ENCODE data around the gene BCKDHA.
"Not testable (repeated sequence)": the region's sequence is repeated elsewhere in the genome, so short reads cannot be mapped to it uniquely, and the experiment has no call there.

BCKDHA gene

DNA sequence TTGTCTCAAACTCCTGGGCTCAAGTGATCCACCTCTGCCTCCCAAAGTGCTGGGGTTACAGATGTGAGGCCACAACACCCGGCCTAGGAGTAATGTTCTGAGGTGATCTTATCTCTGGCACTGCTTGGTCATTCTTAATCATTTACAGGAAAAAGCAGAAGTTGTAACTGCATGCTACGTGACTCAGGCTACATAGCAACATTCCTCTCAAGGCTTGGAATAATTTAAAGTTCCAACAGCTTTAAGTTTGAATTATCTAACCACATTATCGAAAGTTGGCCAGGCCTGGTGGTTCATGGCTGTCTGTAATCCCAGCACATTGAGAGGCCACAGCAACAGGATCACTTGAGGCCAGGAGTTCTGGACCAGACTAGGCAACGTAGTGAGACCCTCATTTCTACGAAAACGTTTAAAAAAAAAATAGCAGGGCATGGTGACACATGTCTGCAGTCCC lies 29.7 kb upstream of the BCKDHA start:
- DNase-seq: no peak

DNA sequence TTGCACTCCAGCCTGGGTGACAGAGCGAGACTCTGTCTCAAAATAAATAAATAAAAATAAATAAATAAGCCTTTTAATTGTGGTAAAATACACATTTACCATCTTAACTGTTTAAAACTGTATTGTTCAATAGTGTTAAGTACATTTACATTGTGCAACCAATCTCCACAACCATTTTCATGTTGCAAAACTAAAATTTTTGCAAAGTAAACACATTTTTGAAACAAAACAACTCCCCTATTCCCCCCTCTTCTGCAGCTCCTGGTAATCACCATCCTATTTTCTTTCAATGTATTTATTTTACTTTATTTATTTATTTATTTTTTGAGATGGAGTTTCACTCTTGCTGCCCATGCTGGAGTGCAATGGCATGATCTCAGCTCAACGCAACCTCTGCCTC lies 27.8 kb upstream of the BCKDHA start:
- DNase-seq: no peak

DNA sequence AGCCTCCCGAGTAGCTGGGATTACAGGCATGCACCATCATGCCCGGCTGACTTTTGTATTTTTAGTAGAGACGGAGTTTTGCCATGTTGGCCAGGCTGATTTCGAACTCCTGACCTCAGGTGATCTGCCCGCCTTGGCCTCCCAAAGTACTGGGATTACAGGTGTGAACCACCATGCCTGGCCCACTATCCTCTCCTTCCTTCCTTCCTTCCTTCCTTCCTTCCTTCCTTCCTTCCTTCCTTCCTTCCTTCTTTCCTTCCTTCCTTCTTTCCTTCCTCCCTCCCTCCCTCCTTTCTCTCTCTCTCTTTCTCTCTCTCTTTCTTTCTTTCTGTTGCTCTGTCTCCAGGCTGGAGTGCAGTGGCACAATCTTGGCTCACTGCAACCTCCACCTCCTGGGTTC lies 26.5 kb upstream of the BCKDHA start:
- not testable (repeated sequence) for DNase-seq

DNA sequence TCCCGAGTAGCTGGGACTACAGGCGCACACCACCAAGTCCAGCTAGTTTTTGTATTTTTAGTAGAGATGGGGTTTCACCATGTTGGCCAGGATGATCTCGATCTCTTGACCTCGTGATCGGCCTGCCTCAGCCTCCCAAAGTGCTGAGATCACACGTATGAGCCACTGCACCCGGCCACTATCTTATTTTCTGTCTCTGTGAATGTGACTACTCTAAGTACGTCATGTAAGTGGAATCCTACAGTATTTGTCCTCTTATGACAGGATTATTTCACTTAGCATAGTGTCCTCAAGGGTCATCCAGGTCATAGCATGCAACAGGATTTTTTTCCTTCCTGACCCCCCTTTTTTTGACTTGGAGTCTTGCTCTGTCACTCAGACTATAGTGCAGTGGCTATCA lies 26.1 kb upstream of the BCKDHA start:
- DNase-seq: no peak

DNA sequence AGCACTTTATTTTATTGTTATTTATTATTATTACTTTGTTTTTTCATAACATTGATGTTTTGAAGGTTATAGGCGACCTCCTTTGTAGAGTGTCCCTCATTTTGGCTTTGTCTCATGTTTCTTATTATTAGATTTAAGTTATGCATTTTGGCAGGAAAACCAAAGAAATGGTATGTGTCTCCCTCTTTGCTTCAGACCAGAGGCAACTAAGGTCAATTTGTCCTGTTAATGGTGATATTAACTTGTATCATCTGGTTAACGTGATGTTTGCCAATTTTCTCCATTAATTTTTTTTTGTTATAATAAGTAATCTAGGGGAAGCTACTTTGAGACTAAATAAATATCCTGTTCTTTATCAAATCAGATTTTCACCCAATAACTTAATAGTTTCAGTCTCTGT lies 25.1 kb upstream of the BCKDHA start:
- no peak for DNase-seq

DNA sequence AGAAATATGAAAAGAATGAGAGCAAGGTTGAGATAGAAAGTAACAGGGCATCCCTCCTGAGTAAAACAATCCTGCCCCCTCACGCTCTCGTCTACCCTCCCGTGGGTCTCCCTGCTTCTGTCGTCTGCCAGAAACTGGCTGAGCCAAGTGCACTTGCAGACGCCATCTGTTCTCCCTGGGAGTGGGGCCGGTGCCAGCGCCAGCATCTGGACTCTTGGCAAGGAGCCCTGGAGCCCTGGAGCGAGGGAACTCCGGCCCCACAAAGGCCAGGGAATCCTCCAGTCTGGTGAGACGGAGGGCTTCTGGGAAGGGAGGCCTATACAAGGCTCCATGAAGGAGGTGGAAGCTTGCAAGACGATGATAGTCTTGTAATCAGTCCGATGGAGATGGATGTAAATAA lies 23.6 kb upstream of the BCKDHA start:
- DNase-seq: peak; percentile 95

DNA sequence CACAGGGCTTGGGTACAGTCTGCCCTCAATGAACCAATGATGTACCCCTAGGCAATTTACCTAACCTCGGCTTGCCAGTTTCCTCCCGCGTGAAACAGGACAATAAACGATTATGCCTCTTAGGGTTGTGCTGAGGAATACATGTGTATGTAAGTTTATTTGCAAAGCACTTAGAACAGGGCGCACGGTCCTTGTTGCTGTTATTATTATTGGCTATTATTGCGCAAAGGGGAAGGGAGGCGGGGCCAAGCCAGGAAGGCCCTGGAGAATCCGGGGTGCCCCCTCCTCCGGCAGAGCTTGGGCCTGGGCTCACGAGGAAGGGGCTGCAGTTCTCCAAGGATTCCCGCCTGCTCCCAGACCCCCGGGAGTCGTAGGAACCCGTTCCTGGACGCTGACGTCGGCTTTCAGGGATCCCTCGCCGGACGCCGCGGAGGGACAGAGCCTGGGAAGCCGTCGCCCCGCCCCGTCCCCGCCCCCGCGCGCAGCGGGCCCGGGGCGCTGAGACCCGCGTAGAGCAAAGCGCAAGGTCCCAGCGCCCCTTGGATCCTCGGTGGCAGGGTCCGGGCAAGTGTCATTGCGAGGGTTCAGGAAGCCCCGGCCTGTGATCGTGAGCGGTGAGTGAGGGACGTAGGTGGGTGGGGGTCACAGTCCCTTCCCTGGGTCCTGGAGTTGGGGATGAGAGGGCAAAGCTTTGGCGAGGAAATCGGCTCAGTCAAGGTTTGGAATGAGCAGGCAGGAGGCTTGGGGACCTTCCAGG lies 21.2 kb upstream of the BCKDHA start, which contains the start of gene TMEM91:
TMEM91 (plus strand) TSS at position 293 of the 757 bp plus-strand sequence. CDS start 1,777 bp downstream, outside the sequence.
- DNase-seq: peak; percentile 23

DNA sequence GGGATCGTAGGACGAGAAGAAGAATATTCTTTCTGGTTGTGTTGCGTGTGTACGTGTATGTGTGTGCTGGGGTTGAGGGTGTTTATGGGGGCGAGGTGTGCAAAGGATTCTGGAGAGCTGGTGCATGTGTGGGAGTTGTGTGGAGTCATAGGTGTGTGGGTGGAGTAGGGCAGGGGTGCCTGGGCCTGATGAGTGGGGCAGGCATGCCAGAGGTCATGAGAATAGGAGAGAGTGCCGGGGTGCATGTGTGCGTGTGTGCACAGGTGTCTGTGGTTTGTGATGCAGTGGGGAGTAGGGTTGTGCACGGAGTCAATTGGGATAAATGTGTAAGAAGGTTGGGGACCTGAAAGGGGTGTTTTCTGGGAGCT lies 20.6 kb upstream of the BCKDHA start:
- no peak for DNase-seq

DNA sequence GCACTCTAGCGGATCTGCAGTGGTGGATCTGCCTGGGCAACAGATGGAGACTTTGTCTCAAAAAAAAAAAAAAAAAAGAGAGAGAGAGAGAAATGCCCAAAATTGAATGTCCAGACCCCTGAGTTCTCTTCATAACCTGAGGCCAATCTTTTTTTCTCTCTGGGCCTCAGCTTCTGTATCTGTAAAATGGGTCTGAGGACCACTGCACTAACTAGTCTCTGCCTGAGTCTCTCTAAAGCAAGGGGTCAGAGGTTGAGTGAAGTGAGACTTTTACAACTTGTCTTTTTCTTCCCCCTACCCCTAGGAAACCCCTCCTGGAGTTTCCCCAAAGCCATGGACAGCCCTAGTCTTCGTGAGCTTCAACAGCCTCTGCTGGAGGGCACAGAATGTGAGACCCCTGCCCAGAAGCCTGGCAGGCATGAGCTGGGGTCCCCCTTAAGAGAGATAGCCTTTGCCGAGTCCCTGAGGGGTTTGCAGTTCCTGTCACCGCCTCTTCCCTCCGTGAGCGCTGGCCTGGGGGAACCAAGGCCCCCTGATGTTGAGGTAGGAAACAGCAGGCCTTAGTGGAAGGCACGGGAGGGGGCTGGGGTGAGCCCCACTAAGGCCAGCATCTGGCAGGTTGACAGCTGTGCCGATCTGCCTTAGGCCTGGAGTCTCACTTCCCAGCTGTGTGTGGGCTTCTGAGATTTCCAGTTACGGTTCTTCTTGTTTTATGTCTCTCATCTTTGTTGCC lies 19.5 kb upstream of the BCKDHA start:
- DNase-seq: no peak

DNA sequence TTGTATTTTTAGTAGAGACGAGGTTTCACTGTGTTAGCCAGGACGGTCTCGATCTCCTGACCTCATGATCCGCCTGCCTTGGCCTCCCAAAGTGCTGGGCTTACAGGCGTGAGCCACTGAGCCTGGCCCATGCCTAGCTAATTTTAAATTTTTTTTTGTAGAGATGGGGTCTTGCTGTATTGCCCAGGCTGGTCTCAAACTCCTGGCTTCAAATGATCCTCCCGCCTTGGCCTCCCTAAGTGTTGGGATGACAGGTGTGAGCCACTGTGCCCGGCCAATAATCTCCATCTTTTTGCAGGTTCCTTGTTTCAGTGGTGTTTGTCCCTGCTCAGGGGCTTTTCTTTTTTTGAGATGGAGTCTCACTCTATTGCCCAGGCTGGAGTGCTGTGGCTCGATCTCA lies 16.1 kb upstream of the BCKDHA start:
- not testable (repeated sequence) for DNase-seq

DNA sequence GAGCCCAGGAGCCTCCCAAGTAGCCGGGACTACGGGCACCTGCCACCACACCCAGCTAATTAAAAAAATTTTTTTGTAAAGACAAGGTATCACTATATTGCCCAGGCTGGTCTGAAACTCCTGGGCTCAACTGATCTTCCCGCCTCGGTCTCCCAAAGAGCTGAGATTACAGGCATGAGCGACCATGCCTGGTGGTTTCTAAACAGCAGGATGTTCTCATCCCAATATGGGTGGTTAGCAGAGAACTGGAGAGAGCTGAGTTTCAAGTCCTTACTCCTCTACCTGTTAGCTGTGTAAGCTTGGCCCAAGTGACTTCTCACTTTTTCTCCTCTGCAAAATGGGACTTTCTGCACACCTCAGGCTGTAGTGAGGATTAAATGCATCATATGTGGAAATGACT lies 13.3 kb upstream of the BCKDHA start:
- DNase-seq: no peak

DNA sequence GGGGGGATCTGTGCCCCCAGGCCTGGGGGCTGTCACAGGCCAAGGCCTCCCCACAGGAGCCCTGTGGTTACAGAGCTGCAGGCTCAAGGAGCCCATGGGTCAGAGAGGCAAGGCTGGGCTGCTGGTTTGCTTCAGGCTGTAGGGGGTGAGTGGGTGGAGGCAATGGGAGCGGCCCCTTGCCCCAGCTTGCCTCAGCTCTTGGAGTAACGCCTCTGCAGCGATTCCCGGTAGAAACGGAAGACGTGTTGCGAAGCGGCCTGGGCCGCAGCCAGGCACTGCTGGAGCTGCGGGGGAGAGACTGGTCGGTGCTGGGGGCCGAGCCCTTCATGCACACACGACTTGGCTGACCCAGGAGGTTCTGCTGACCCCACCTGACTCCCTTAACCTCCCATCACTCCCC lies 11.2 kb upstream of the BCKDHA start:
- DNase-seq: no peak

DNA sequence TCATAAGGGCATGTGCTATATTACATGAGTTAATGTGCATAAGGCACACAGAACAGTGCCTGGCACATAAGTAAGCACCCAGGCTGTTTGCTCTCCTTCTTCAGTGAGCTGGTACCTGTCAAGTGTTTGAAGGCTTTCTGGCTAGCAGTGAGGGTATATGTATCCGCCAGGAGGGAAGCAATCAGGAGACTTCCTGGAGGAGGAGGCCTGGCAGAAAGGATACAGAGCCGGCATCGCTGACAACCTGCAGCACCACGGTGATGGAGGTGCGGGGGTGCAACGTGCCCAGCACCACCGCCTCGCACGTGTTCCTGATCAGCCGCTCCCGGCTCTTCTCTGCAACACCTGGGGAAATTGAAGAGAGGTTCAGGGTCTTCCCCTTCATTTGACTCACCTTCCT lies 6.0 kb upstream of the BCKDHA start:
- no peak for DNase-seq

DNA sequence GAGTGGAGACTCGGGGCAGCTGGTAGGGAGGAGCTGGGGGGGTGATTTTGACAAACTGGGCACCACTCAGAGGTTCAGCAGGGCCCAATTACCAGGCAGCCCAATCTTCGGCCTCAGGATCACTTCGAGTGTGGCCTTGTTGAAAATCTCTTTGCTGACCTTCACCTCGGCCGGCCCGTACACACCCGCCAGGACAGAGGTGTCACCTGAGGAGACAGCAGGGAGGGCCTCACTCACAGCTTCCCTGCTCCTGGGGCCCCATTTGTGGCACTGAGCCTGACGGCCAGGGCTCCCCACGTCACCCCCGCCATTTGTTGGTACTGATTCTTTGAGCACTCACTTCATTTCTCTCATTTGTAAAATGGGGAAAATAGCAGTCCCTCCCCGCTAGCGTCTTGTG lies 4.8 kb upstream of the BCKDHA start:
- DNase-seq: no peak

DNA sequence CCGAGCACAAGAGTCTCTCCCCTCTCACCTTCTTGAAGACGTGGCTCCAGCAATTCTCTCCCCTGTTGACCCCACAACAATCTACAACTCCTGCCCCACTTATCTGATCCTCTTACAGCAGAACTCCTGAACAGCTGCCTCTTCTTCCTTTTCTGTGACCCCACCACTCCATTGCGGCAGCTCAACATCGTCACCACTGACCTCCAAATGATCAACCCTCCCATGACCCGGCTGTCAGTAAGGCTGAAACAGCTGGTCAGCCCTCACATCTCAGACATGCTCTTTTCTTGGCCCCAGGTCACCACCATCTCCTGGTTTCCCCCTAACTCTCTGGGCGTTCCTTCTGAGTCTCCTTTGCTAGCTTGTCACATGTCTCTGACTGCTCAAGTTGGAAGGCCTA lies 2.3 kb upstream of the BCKDHA start:
- no peak for DNase-seq

DNA sequence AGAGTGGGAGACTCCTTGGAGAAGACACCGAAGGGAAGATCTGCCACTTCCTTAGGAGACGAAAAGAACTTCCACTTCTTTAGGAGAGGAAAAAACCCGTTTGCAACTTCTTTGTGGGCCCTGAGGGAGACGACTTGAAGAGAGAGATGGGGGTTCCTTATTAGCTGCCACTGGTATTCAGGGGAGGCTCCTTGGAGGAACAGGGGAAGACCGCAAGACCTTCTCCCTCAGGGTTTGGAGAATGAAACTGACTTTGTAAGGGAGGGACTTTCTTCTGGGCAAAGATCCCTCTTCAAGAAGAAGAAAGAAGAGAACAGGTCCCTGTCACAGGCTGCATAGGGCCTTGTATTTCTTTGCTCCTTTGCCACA lies 416 bp downstream of the BCKDHA start:
- no peak for DNase-seq

DNA sequence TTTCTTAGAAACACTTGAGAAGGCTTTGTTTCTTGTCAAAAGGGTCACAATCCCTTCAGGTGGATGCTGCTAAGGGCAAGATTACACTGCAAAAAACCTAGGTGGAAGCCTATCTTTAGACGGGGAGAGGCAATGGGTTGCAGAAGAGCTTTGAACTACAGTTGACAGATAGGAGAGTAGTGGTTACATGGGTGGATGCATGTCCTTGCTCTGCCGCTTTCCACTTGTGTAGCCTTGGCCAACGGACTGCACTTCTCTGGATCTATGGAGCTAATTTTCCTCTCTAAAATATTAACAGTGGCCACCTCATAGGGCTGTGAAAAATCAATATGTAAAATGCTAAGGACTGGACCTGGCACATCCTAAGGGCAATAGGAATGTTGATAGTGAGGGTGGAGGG lies 980 bp downstream of the BCKDHA start:
- DNase-seq: no peak

DNA sequence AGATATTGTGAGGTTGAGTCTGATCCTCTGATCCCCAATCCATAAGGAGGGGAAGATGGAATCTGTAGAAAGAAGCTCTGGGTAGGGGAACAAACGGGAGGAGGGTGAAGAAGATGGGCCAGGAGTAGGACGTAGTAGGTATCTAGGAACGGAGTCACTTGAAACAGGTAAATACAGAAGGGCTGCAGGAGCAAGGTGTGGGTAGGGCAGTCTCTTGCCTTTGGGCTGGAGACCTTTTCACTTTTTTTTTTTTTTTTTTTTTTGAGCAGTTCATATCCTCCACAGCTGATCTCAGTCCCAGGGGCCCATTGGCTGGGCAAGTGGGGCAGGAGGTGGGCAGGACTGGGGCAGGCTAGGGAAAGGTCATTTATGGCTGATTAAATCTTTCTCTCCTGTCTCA lies 1.5 kb downstream of the BCKDHA start:
- DNase-seq: no peak

DNA sequence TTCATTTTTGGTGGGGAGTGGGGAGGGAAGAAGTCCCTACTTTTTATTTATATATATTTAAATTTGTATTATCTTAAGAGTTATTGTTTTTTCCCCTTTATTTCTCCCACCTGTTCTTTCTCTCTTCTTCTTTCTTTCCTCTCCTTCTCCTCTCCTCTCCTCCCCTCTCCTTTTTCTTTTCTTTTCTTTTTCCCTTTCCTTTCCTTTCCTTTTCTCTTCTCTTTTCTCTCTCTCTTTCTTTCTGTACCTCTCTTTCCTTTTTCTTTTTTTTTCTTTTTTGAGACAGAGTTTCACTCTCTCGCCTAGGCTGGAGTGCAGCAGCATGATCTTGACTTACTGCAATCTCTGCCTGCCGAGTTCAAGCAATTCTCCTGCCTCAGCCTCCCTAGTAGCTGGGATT lies 1.9 kb downstream of the BCKDHA start:
- no peak for DNase-seq

DNA sequence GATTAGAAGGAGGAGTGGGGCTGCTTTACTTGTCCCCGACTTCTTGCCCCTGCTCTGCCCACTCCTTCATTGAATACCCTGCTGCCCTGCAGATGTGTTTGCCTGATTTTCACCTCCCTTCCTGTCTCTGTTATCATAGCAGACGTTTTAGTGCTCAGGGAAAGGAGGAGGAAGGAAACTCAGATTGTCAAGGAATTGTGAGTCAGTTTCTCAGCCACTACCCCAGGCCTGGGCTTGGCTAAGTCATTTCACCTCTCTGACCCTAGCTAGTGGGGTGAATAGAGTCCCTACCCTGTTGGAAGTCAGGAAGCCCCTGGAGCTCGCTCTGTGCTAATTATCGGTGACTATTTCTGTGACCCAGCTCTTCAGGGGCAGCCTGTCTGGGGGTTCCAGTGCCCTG lies 3.9 kb downstream of the BCKDHA start:
- no peak for DNase-seq

DNA sequence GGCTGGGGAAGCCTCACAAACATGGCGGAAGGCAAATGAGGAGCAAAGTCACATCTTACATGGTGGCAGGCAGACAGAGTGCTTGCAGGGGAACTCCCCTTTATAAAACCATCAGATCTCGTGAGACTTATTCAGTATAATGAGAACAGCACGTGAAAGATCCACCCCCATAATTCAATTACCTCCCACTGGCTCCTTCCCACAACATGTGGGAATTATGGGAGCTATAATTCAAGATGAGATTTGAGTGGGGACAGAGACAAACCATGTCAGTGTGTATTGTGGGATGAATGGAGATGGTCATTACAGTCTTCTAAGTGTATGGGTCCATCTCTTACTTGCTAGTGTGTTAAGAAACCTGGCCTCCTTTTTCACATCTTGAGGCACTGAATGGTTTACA lies 4.4 kb downstream of the BCKDHA start:
- DNase-seq: no peak

DNA sequence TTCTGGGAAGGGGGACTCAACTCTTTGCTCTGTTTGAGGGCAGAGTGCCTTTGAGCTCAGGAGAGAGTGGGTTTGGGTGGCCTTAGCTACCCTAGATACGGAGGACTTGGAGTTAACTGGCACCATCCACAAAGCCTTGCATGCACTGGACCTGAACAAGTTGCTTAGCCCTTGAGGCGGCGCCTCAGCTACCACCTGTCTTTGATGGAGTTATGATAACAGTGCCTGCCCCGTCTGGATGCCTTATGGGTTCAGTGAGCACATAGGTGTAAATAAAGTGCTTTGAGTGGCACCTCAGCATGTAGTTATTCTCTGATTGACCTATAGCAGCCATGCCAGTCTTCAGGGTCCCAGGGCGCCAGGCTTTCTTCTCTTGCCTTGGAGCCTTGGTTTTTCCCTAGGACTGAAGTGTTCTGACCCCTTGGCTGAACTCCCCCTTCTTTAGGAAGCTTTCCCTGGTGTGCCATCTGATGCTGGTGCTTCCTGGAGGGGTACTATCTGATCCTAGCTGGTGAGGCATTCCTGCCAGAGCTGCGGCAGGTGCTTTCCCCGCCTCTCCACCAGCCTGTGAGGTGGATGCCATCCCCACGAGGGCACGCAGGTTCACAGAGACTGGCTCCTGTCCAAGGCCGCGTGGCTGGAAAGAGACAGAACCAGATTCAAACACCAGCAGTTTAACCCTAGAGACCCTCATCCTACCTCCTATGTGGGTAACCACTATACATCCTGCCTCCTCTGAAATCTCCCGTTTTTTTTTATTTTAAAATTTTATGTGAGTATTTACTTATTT lies 5.8 kb downstream of the BCKDHA start:
- no peak for DNase-seq

DNA sequence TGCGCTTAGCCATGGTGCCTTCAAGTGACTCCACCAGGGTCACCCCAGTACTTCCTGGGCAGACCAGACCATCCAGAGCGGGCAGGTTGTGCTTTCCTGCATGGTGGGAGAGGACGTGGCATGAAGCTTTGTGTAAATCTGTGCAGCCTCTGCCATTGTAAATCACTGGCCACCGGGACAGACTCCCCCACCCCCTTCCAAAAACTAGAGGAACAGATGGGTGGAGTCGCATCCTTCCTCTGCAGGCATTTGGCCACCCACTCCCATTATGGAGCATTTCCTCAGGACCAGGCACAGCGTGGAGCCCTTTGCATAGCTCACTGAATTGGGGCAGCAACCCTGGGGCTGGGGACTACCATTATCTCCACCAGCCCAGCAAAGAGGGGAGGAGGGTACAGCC lies 8.2 kb downstream of the BCKDHA start:
- no peak for DNase-seq

DNA sequence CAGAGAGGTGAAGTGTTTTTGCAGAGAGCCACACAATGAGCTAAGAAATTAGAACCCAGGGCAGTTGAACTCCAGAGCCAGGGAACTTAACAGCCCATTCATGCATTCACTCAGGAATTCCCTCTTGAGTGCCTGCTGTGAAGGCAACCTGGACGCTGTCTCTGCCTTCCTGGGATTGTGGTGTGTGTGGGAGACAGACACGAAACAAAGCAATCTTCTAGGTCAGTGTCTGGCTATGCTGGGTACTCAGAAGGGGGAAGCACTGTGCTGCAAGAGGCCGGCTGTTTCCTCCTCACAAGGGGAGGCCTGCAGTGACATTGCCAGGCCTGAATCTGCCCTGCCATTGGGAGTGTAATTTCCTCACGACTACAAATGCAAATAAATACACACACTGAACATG lies 9.7 kb downstream of the BCKDHA start:
- DNase-seq: no peak
